ENCODE data around the gene ABCB8. TPM values are rescaled to one million over a fixed set of nuclear protein-coding genes. Genes with fewer than 3 reads are reported as not detected.

The ABCB8 gene
- total RNA-seq: 10 to 100 TPM; 42.6 to 78.3 TPM

GRCh38 chr7:151028131-151028947, at the start of gene ABCB8:
Gene ABCB8, plus strand, starts transcription at chr7:151028450. Its CDS starts 66 bp downstream, at chr7:151028516.
- ATAC-seq (peak; percentile 92 to 95), DNase-seq (ENCODE audit: low spot score in 2 of 2) (peak; percentile 97 to 98)
- Mint-ChIP-seq H3K9me3 (no peaks in the 10 kb centered on the region), H3K27ac (peak within 1 kb of the TSS; percentile 96 to 98), H3K36me3 (peaks cover 6 to 7% of the 10 kb centered on the region in 2 donors)

- ATAC-seq: no peak
- Mint-ChIP-seq H3K27ac (no peak overlapping the region), H3K9me3 (no peaks in the 10 kb centered on the region), H3K36me3 (peaks cover 7 to 9% of the 10 kb centered on the region in 2 donors)
- DNase-seq (ENCODE audit: low spot score in 2 of 2): no peak
These were observed 48.4 kb upstream of the ABCB8 start for GRCh38 chr7:150979713-150980390.

GRCh38 chr7:150980663-150981062, 47.6 kb upstream of the ABCB8 start:
- Mint-ChIP-seq H3K27ac (no peak overlapping the region), H3K36me3 (peaks cover 7 to 9% of the 10 kb centered on the region in 2 donors), H3K9me3 (no peaks in the 10 kb centered on the region)
- DNase-seq (ENCODE audit: low spot score in 2 of 2) (no peak), ATAC-seq (no peak)

- DNase-seq (ENCODE audit: low spot score in 2 of 2) (no peak), ATAC-seq (no peak)
- H3K36me3 Mint-ChIP-seq: peaks cover 7 to 9% of the 10 kb centered on the region in 2 donors
- no peaks in the 10 kb centered on the region for H3K9me3 Mint-ChIP-seq
- H3K27ac Mint-ChIP-seq: no peak overlapping the region
These were observed 46.6 kb upstream of the ABCB8 start for GRCh38 chr7:150981644-150982043.

- no peak overlapping the region for H3K27ac Mint-ChIP-seq
- DNase-seq (ENCODE audit: low spot score in 2 of 2) (no peak), ATAC-seq (no peak)
- H3K36me3 Mint-ChIP-seq: peaks cover 1 to 2% of the 10 kb centered on the region in 2 donors
- no peaks in the 10 kb centered on the region for H3K9me3 Mint-ChIP-seq
These were observed 45.9 kb upstream of the ABCB8 start for GRCh38 chr7:150982351-150982750.

- H3K36me3 Mint-ChIP-seq: no peaks in the 10 kb centered on the region
These were observed 44.3 kb upstream of the ABCB8 start for GRCh38 chr7:150983893-150984368.

GRCh38 chr7:150986099-150986512, 42.1 kb upstream of the ABCB8 start:
- peak in 1 of 2 donors; percentile 57 for DNase-seq (ENCODE audit: low spot score in 2 of 2)
- H3K9me3 Mint-ChIP-seq: peaks cover 11 to 15% of the 10 kb centered on the region in 2 donors
- no peak overlapping the region for H3K27ac Mint-ChIP-seq
- peak; percentile 62 to 79 for ATAC-seq
- peaks cover 13 to 14% of the 10 kb centered on the region in 2 donors for H3K36me3 Mint-ChIP-seq

More at GRCh38 chr7:150983893-150984368, 44.3 kb upstream of the ABCB8 start:
- ATAC-seq (no peak), DNase-seq (ENCODE audit: low spot score in 2 of 2) (peak in 1 of 2 donors; percentile 54)
- Mint-ChIP-seq H3K9me3 (no peaks in the 10 kb centered on the region), H3K27ac (no peak overlapping the region)

- DNase-seq (ENCODE audit: low spot score in 2 of 2): no peak
- no peak overlapping the region for H3K27ac Mint-ChIP-seq
- H3K9me3 Mint-ChIP-seq: peaks cover 15 to 19% of the 10 kb centered on the region in 2 donors
- peaks cover 15 to 18% of the 10 kb centered on the region in 2 donors for H3K36me3 Mint-ChIP-seq
- ATAC-seq: no peak
These were observed 41.7 kb upstream of the ABCB8 start for GRCh38 chr7:150986556-150986955.

- Mint-ChIP-seq H3K36me3 (peaks cover 15 to 18% of the 10 kb centered on the region in 2 donors), H3K27ac (no peak overlapping the region), H3K9me3 (peaks cover 15 to 23% of the 10 kb centered on the region in 2 donors)
- DNase-seq (ENCODE audit: low spot score in 2 of 2): peak in 1 of 2 donors; percentile 79
- ATAC-seq: peak; percentile 76 to 80
These were observed 39.7 kb upstream of the ABCB8 start for GRCh38 chr7:150988230-150989226.

GRCh38 chr7:150989456-150989855, 38.8 kb upstream of the ABCB8 start:
- ATAC-seq (no peak), DNase-seq (ENCODE audit: low spot score in 2 of 2) (no peak)
- Mint-ChIP-seq H3K9me3 (peaks cover 15 to 23% of the 10 kb centered on the region in 2 donors), H3K27ac (no peak overlapping the region), H3K36me3 (peaks cover 15 to 18% of the 10 kb centered on the region in 2 donors)

GRCh38 chr7:150990416-150991186, 37.6 kb upstream of the ABCB8 start, which contains the start of gene NOS3:
Gene NOS3, plus strand, starts transcription at chr7:150991017. Its CDS starts 2,787 bp downstream, at chr7:150993804.
- H3K27ac Mint-ChIP-seq: peak within 1 kb of the TSS in 1 of 2 donors; percentile 31
- ATAC-seq: no peak
- H3K36me3 Mint-ChIP-seq: peaks cover 15 to 18% of the 10 kb centered on the region in 2 donors
- DNase-seq (ENCODE audit: low spot score in 2 of 2): no peak
- peaks cover 15 to 23% of the 10 kb centered on the region in 2 donors for H3K9me3 Mint-ChIP-seq

GRCh38 chr7:150992051-150992640, 36.1 kb upstream of the ABCB8 start:
- no peak for ATAC-seq
- DNase-seq (ENCODE audit: low spot score in 2 of 2): no peak
- Mint-ChIP-seq H3K27ac (no peak overlapping the region), H3K9me3 (peaks cover 15 to 23% of the 10 kb centered on the region in 2 donors), H3K36me3 (peaks cover 15 to 18% of the 10 kb centered on the region in 2 donors)

GRCh38 chr7:150992833-150993302, 35.4 kb upstream of the ABCB8 start:
- no peak for DNase-seq (ENCODE audit: low spot score in 2 of 2)
- Mint-ChIP-seq H3K36me3 (peaks cover 15 to 18% of the 10 kb centered on the region in 2 donors), H3K27ac (no peak overlapping the region), H3K9me3 (peaks cover 15 to 23% of the 10 kb centered on the region in 2 donors)
- ATAC-seq: peak in 1 of 2 donors; percentile 69

GRCh38 chr7:150993511-150993910, 34.7 kb upstream of the ABCB8 start:
- DNase-seq (ENCODE audit: low spot score in 2 of 2) (no peak), ATAC-seq (no peak)
- Mint-ChIP-seq H3K36me3 (peaks cover 15 to 18% of the 10 kb centered on the region in 2 donors), H3K9me3 (peaks cover 15 to 23% of the 10 kb centered on the region in 2 donors), H3K27ac (peak overlapping the region in 1 of 2 donors; percentile 63)
